C4-2B (cell line): ENCODE data around the gene FREY1.

Experiments
- ZFX ChIP-seq: fragments of 450-650 bp; IDR thresholded peaks from 2 replicates; pipeline ENCODE4 v1.6.1; 2017
- TF ChIP-seq, protein P1 (sequence below): fragments of 450-650 bp; conservative IDR thresholded peaks from 2 replicates; pipeline ENCODE4 v1.5.1; 2017; ENCODE audit warnings: mild to moderate bottlenecking

DNA sequence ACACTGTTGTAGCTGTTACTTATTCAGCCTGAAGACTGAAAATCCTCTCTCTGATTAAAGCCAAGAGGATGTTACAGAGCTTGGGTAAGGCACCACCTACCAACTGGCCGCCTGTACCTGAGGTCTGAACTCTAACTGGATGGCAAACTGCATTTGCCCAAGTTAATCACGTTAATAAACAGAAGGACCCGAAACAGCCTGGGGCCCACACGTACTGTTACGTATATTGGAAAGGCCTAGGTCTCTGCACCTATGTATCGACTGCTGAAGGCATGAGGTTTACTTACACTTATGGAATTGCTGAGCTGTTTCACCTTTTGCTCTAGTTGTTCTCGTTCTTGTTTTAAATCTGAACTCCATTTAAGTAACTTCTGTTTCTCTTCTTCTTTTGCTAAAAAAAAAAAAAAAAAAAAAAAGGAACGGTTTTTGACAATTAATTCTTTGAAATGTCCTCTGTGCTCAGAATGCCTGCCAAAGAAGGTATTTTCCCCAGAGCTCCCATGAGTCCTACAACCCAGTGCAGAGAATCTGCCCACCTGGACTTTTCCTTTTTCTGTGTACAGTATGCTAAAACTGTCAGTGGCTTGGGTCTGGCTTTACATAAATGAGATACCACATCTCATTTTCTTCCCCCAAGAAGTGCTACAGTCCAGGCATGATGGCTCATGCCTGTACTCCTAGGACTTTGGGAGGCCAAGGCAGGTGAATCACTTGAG is 28.4 kb upstream of the FREY1 start:
- TF ChIP-seq, protein P1, sequence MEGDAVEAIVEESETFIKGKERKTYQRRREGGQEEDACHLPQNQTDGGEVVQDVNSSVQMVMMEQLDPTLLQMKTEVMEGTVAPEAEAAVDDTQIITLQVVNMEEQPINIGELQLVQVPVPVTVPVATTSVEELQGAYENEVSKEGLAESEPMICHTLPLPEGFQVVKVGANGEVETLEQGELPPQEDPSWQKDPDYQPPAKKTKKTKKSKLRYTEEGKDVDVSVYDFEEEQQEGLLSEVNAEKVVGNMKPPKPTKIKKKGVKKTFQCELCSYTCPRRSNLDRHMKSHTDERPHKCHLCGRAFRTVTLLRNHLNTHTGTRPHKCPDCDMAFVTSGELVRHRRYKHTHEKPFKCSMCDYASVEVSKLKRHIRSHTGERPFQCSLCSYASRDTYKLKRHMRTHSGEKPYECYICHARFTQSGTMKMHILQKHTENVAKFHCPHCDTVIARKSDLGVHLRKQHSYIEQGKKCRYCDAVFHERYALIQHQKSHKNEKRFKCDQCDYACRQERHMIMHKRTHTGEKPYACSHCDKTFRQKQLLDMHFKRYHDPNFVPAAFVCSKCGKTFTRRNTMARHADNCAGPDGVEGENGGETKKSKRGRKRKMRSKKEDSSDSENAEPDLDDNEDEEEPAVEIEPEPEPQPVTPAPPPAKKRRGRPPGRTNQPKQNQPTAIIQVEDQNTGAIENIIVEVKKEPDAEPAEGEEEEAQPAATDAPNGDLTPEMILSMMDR = no peak
- no peak for TF ChIP-seq ZFX
